ENCODE data around the gene HEPACAM. TPM values are rescaled to one million over a fixed set of nuclear protein-coding genes. Genes with fewer than 3 reads are reported as not detected.

Gene HEPACAM, protein sequence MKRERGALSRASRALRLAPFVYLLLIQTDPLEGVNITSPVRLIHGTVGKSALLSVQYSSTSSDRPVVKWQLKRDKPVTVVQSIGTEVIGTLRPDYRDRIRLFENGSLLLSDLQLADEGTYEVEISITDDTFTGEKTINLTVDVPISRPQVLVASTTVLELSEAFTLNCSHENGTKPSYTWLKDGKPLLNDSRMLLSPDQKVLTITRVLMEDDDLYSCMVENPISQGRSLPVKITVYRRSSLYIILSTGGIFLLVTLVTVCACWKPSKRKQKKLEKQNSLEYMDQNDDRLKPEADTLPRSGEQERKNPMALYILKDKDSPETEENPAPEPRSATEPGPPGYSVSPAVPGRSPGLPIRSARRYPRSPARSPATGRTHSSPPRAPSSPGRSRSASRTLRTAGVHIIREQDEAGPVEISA
- total RNA-seq, result 10 to 100 TPM in 1 of 6 experiments, 1 to 10 TPM in 4, under 1 TPM in 1; 0.30 to 30.8 (median 2.3) TPM
- long read RNA-seq, partial matches to known transcripts, result 0 of 1 reads
- long read RNA-seq, other reads (novel, unspliced or antisense), result 1 of 1 reads

DNA sequence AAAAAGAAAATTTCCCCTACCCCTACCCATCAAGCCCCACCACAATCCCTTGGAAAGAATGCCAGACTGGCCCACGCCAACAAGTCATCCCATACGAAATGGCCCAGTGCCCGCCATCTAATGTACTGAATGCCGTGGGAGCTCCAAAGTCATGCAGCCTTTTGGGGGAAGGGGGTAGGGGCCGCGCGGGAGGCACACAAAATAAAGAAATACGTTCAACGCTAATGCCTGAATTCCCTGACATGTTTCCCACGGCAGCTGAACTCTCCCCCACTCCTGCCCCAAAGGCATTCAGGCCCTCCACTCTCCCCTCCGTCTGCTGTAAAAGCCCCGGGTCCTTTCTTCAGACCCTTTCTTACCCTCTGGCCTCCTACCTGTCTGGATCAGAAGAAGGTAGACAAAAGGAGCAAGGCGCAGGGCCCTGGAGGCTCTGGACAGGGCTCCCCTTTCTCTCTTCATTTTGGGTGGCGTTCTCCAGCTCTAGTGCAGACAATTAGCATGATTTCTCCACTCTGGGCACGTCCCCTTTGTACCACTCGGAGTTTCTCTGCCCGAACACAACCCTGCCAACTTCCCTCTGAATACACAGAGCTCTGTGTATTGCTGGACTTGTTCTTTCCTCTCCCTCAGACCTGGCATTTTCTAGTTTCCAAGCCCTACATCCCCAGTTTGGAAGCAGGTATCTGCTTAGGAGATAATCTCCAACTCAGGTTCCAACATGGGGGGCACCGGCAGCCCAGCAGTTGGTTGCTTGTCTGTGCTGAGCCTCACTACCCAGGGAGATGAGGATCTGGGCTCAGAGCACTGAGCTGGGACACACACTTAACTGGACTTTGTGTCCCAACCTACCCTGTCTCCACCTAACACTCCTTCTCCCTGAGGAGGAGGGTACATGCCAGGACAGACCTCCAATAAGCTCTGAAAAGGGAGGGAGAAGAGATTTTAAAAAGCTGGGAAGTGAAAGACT lies at the start of gene HEPACAM:
Gene HEPACAM (minus strand): TSS at position 500 of the 967 bp plus-strand sequence. CDS start 41 bp downstream, at position 459.
- TF ChIP-seq POLR2A (IDR thresholded peaks at IDR 0.05), result no peak
- TF ChIP-seq, protein P1, sequence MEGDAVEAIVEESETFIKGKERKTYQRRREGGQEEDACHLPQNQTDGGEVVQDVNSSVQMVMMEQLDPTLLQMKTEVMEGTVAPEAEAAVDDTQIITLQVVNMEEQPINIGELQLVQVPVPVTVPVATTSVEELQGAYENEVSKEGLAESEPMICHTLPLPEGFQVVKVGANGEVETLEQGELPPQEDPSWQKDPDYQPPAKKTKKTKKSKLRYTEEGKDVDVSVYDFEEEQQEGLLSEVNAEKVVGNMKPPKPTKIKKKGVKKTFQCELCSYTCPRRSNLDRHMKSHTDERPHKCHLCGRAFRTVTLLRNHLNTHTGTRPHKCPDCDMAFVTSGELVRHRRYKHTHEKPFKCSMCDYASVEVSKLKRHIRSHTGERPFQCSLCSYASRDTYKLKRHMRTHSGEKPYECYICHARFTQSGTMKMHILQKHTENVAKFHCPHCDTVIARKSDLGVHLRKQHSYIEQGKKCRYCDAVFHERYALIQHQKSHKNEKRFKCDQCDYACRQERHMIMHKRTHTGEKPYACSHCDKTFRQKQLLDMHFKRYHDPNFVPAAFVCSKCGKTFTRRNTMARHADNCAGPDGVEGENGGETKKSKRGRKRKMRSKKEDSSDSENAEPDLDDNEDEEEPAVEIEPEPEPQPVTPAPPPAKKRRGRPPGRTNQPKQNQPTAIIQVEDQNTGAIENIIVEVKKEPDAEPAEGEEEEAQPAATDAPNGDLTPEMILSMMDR (IDR thresholded peaks at IDR 0.05), result no peak
- peak within 1 kb of the TSS in 2 of 3 donors; percentile 12 to 26 for H3K27ac ChIP-seq
- peak in 3 of 4 donors; percentile 44 to 75 (median 54) for ATAC-seq
- H3K27me3 ChIP-seq, result no peaks in the 10 kb centered on the region
- peaks cover 0 to 20% (median 3%) of the 10 kb centered on the region in 4 donors for H3K4me1 ChIP-seq
- DNase-seq, result peak in 1 of 3 donors; percentile 66
- WGBS (ENCODE audit: insufficient coverage, low coverage, low lambda C conversion rate, missing lambda C conversion rate), result 63% methylated on average over 11 of the region's 18 CpGs
- H3K36me3 ChIP-seq, result no peaks in the 10 kb centered on the region
- no peak within 1 kb of the TSS for H3K4me3 ChIP-seq
- no peaks in the 10 kb centered on the region for H3K9me3 ChIP-seq
- intact Hi-C loops (cut with DNase I), result no loop called here

DNA sequence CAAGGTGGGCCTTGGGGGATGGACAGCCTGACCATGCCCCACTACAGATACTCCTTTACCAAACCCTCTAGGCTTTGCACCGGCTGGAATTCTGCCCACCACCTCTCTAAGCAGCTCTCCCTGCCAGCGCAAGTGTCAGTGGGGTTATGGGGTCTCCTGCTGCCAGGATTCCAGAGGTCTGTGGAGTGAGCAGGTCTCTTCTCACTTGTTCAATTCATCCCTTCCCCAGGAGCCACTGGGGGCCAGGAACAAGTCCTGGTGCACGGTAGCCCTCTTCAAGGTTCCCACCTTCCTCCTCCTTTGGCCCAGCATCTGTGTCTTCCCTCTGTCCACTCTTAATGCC lies 48.6 kb upstream of the HEPACAM start:
- H3K36me3 ChIP-seq, result no peaks in the 10 kb centered on the region
- DNase-seq (no peak), ATAC-seq (no peak)
- 83% methylated on average over 1 of the region's 3 CpGs for WGBS (ENCODE audit: insufficient coverage, low coverage, low lambda C conversion rate, missing lambda C conversion rate)
- intact Hi-C loops (cut with DNase I), result no loop called here
- no peak overlapping the region for H3K4me3 ChIP-seq
- TF ChIP-seq, protein P1 (IDR thresholded peaks at IDR 0.05), result no peak
- TF ChIP-seq POLR2A (IDR thresholded peaks at IDR 0.05), result no peak
- H3K9me3 ChIP-seq, result no peaks in the 10 kb centered on the region
- H3K27ac ChIP-seq, result no peak overlapping the region
- no peaks in the 10 kb centered on the region for H3K27me3 ChIP-seq
- H3K4me1 ChIP-seq, result no peaks in the 10 kb centered on the region

DNA sequence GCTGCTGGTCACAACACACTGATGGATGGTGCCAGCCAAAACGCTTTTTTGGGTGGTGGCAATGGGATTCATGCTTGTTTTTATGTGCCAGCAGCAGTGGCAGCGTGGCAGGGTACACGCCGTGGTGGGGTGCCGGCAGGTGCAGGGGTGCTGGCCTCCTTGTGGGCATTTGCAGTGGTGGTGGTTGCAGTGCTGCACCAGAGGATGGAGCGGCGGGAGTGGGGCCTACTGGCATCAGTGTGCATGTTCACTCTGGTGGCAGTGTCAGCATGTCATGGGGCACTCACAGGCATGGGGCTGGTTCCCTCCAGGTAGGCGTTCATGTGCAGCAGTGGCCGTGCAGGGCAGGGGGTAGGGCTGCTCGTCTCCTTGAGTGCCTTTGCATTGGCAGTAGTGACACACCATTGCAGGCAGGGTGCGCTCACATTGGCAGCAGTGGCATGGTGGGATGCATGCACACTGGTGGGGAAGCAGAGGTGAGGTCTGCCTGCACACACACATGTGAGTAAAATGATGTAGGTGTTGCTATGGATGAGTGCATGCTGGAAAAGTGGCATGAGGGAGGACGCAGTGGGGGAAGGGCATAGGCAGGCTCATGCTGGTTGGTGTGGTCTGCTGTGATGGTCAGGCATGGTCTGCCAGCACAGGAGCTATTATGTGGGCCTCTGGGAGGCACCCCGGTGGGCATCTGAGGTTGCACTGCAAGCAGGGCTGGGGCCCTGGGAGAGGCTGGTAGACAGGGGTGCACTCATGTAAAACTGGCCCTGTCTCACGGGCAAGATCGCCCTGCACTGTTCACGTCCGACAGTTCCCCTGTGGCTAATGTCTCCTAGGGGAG lies 48.0 kb upstream of the HEPACAM start:
- intact Hi-C loops (cut with DNase I), result no loop called here
- Histone ChIP-seq H3K4me1 (no peaks in the 10 kb centered on the region), H3K4me3 (no peak overlapping the region), H3K27me3 (no peaks in the 10 kb centered on the region), H3K27ac (no peak overlapping the region), H3K36me3 (no peaks in the 10 kb centered on the region), H3K9me3 (no peaks in the 10 kb centered on the region)
- 100% methylated on average over 1 of the region's 17 CpGs for WGBS (ENCODE audit: insufficient coverage, low coverage, low lambda C conversion rate, missing lambda C conversion rate)
- DNase-seq (no peak), ATAC-seq (no peak)
- no peak for TF ChIP-seq POLR2A (IDR thresholded peaks at IDR 0.05)
- TF ChIP-seq, protein P1 (IDR thresholded peaks at IDR 0.05), result no peak

DNA sequence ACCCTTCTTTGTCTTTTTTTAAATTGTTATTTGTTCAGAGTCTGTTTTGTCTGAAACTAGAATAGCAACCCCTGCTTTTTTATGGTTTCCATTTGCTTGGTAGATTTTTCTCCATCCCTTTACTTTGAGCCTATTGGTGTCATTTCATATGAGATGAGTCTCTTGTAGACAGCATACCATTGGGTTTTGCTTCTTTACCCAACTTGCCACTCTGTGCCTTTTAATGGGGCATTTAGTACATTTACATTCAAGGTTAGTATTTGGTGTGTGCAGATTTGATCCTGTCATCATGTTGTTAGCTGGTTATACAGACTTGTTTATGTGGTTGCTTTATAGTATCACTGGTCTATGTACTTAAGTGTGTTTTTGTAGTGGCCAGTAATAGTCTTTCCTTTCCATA lies 46.2 kb upstream of the HEPACAM start:
- Histone ChIP-seq H3K27me3 (no peaks in the 10 kb centered on the region), H3K36me3 (no peaks in the 10 kb centered on the region), H3K4me3 (no peak overlapping the region), H3K4me1 (no peaks in the 10 kb centered on the region), H3K27ac (no peak overlapping the region), H3K9me3 (no peaks in the 10 kb centered on the region)
- no peak for ATAC-seq
- TF ChIP-seq, protein P1 (IDR thresholded peaks at IDR 0.05), result no peak
- TF ChIP-seq POLR2A (IDR thresholded peaks at IDR 0.05), result no peak
- no peak for DNase-seq
- intact Hi-C loops (cut with DNase I), result no loop called here

Data from right lobe of liver (tissue), 6 donors.